GM03348 (cell line): Measurements from ENCODE around the gene PDIA5.
"Not testable (repeated sequence)": the region's sequence is repeated elsewhere in the genome, so short reads cannot be mapped to it uniquely, and the experiment has no call there.

Experiments
- DNase-seq: peaks from one replicate; pipeline ENCODE4 v3.0.0; 2012; ENCODE audit warnings: low spot score

Gene PDIA5

GRCh38 chr3:123093696-123094095 lies 26.9 kb downstream of the PDIA5 start:
- DNase-seq, result no peak

GRCh38 chr3:123094516-123095313 lies 27.9 kb downstream of the PDIA5 start:
- no peak for DNase-seq

- DNase-seq, result no peak
Measured at GRCh38 chr3:123096126-123096525, 29.3 kb downstream of the PDIA5 start.

GRCh38 chr3:123096731-123097130 lies 29.9 kb downstream of the PDIA5 start:
- DNase-seq, result peak; percentile 67

- DNase-seq, result peak; percentile 76
Measured at GRCh38 chr3:123098426-123099330, 31.9 kb downstream of the PDIA5 start.

- peak; percentile 43 for DNase-seq
Measured at GRCh38 chr3:123099331-123100192, 32.7 kb downstream of the PDIA5 start.

- DNase-seq, result no peak
Measured at GRCh38 chr3:123100193-123100776, 33.5 kb downstream of the PDIA5 start.

- DNase-seq, result no peak
Measured at GRCh38 chr3:123102249-123102648, 35.4 kb downstream of the PDIA5 start.

- DNase-seq, result no peak
Measured at GRCh38 chr3:123102826-123103225, 36.0 kb downstream of the PDIA5 start.

GRCh38 chr3:123104550-123104949 lies 37.7 kb downstream of the PDIA5 start:
- DNase-seq, result peak; percentile 74

GRCh38 chr3:123105201-123106189 lies 38.7 kb downstream of the PDIA5 start:
- DNase-seq, result no peak

- DNase-seq, result no peak
Measured at GRCh38 chr3:123110282-123110975, 43.6 kb downstream of the PDIA5 start.

- DNase-seq, result no peak
Measured at GRCh38 chr3:123110976-123111615, 44.3 kb downstream of the PDIA5 start.

GRCh38 chr3:123111640-123112039 lies 44.8 kb downstream of the PDIA5 start:
- DNase-seq, result no peak

GRCh38 chr3:123112232-123112631 lies 45.4 kb downstream of the PDIA5 start:
- DNase-seq, result no peak

- not testable (repeated sequence) for DNase-seq
Measured at GRCh38 chr3:123112656-123113055, 45.8 kb downstream of the PDIA5 start.

- no peak for DNase-seq
Measured at GRCh38 chr3:123113889-123114450, 47.1 kb downstream of the PDIA5 start.

- no peak for DNase-seq
Measured at GRCh38 chr3:123116116-123116515, 49.3 kb downstream of the PDIA5 start.

- no peak for DNase-seq
Measured at GRCh38 chr3:123119388-123119787, 52.6 kb downstream of the PDIA5 start.
